Activated CD4-positive, CD25-positive, alpha-beta regulatory T cell (primary cell): ENCODE results near the gene ESYT2.

Experiments used
- DNase-seq, 4 experiments: peaks; one replicate each; lab custom pipeline; 2025; lab: John Stamatoyannopoulos, UW

ESYT2 gene

DNA sequence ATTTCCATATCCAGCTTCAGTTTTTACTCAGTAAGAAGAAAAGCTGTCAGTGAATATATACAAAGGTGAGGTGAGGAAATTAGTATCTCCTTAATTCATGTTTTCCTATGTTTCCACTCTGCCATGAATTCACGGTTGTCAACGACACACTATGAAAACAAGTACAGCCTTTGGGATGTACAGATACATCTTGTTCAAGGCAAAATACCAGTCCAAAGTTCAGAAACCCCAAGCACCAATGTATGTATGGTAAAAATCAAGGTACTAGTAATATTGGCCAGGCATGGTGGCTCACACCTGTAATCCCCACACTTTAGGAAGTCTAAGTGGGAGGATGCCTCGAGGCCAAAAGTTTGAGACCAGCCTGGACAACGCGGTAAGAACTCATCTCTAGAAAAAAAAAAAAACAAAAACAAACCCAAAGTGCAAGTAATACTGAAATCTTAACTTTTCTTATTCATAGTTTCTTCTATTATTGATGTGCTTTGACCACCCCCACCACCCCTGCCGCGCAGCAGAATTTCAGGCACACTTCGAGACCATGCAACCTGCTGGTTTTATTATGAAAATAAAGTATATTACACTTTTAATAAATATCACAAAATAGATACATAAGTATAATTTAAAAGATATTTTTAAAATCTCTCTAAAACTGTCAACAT is 3.5 kb downstream of the ESYT2 start:
- DNase-seq: no peak

DNA sequence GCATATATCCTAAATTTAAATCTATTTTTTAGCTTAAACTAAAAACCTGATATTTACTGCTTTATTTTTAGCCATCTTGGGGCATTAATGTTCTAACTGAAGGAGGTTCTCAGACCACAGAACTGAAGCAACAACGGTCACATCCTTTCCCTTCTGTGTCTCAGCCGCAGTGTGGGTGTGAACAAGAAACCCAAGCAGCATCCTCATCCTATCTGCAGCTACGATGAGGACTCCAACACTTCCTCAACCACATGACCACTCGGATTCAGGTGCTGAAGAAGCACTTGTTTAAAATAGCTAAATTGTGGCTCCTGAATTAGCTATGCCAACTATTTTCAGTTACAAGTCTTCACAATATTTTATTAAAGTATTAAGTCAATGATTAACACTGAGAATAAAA is 5.3 kb downstream of the ESYT2 start:
- peak in 2 of 4 experiments; percentile 25 to 38 for DNase-seq

DNA sequence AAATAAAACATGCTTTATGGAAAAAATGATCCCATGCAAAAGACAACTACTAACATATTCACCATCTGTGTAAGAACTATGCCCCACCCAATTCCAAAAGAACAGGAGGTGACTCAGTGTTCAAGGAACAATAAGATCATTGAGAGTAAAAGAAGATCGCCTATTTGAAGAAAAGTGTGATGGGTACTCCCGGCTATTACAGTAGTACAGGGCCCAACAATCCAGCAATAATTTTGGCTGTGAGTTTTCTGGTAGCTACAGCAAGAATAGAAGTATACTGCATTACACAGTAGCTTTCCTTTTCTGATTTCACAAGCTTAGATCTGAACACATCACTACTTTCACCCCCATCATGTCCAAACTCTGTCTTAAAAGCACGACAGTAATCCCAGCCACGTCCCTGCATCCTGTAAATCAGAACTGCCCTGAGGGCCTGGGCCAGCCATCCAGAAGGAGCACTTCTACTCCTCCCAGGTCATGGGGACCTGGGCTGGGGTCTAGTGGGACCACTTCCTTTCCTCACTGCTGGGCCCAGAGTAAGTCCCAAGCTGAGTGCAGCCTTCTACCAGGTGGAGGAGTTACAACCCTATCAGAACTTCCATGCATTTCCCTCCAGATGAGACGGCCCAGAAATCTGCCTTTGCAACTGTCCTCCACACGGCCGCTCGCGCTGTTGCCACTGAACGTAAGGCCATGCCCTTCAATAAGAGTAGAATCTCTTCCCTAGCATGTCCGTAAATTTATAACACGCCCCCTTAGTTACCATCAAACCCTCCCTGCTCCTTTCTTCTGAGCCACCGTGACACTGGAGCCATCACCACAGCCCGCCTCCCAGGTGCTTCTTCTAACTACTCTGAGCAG is 7.9 kb downstream of the ESYT2 start:
- DNase-seq: no peak

GRCh38 chr7:158820656-158821055 is 8.7 kb downstream of the ESYT2 start:
- no peak for DNase-seq

DNA sequence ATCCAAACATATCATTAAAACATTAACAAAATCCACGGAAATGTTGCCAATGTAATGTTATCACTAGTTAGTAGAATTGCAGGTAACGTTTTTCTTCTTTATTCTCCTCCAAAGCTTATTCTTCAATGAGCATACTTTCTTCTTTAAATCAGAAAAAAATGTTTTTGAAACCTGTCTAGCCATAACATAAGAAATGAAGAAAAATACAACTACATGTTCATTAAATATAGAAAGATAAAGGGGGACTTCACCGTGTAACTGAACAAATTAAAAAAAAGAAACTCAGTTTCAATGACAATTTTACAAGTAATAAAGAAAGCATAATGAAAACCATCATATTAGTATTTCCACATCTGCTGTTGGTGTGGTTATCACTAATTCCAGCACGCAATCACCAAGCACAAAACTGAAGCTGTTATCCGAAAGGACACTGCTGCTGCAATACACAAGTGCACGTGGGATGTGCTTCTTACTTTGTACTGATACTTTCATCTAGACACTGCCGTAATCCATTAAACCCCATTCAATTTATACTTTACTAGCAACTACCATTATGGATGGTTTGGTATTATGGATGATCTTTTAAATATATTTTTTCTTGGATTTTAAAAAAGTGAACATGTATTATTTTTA is 9.6 kb downstream of the ESYT2 start:
- DNase-seq: no peak

DNA sequence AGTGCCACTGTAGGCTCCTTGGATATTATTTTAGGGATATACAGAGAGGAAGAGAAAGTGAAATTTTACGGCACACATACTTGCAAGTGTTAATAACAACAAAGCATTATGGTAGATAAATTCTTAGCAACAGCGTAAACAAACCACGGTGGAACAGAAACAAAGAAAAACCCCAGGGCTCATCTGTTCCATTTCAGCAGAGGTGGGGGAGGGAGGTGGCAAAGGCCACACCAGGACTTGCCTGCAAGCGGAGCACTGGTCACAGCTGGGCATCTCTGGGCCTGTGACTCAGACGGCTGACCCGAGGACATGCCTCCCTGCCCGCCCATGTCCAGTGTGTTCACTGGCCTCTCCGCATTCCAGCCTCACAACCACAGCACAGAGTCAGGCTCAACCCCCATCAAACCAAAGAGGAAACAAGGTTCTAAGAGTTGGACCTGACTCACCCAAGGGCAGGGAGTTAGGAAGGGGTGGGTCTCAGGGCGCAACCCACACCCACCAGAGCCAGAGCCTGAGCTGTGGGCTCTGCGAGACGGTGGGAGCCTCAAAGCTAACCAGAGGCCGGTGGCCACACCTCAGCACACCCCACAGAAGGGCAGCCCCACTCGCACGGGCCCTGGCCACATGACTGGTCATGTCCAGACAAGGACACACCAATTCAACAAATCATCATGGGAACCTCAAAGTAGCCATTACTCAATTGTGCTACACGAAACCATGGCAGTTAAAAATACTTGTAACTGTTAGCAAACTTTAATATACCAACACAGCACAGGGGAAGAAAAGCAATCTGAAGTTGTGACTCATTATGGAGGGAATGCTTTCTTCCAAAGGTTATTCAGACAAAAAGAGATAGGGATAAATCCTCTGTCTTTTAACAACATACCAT is 10.7 kb downstream of the ESYT2 start:
- peak in 3 of 4 experiments; percentile 21 to 50 (median 37) for DNase-seq

DNA sequence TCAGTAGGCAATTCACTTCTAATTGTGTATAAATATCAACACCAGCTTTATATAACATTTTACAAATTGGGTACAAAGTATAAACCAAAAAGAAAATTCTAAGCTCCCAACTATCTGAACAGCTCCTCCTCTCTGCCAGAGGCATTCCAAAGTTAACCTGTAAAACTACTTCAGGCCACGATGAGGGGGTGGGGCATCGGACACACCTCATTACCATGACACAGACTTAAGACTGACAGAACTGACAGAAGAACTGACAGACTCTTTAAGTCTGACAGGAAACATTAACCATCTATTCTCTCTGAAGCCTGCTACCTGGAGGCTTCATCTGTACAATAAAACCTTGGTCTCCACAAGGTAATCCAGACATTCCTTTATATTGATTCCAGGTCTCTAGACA is 12.3 kb downstream of the ESYT2 start:
- no peak for DNase-seq

DNA sequence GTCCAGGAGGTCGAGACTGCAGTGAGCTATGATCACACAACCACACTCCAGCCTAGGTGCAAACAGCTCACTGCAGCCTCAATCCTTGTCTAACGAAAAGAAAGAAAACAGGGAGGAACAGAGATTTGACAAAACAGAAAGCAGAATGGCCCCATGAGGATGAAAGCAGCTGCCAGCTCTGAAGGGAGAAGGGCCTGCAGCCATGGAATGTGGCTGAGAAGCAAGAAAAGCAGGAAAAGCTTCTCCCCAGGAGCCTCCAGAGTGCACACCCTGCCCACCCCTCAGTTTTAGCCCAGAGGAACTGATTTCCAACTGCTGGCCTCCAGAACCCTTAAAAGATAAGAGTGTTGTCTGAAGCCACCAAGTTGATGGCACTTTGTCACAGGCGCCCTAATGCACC is 13.0 kb downstream of the ESYT2 start:
- no peak for DNase-seq

DNA sequence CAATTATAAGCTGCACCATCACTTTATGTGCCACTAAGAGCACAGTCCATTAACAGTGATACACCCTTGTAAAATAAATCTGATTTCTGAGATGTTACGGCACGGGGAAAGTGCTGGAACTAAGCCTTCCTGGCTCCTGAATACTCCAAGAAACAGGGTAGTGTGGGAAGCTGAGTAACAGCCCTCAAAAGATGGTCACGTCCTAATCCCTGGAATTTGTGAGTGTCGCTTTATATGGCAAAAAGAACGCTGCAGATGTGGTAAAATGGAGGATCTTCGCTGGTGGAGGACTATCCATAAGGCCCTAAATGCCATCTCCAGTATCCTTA is 13.5 kb downstream of the ESYT2 start:
- no peak for DNase-seq

DNA sequence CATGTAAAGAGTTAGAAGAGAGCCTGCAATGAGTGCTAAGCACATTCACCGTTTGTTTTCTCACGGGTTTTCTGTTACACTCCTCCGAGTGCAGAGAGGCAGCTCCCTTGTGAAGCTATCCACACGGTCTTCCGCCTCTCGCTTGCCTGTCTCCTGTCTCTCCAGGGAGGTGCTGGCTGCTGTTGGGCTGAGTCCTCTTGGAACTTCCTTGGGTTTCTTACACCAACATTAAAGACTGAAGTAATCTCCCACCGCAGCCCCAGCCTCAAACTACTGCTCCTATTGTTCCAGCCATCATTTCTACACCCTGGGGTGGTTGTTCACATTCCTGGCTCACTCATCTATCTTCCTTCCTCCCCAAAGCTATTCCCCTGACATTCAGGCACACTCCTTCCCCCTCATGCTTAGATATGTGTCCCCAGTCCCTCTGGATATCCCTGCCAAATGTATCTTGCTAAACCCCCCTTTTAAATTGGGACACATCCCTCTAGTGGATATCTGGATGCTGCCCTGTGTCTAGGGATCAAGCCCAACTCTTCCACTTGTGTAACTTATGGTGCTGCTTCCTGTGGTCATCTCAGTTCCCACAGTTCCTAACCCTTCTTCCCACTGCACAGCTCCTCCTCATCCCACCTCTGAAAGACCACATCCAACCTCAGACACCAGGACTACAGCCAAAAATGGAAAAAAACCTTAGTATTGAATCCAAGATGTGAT is 14.1 kb downstream of the ESYT2 start:
- DNase-seq: no peak

GRCh38 chr7:158814637-158815036 is 14.7 kb downstream of the ESYT2 start:
- DNase-seq: peak in 1 of 4 experiments; percentile 13

- peak in 2 of 4 experiments; percentile 53 to 68 for DNase-seq
Observed at GRCh38 chr7:158812684-158813083, 16.6 kb downstream of the ESYT2 start.

DNA sequence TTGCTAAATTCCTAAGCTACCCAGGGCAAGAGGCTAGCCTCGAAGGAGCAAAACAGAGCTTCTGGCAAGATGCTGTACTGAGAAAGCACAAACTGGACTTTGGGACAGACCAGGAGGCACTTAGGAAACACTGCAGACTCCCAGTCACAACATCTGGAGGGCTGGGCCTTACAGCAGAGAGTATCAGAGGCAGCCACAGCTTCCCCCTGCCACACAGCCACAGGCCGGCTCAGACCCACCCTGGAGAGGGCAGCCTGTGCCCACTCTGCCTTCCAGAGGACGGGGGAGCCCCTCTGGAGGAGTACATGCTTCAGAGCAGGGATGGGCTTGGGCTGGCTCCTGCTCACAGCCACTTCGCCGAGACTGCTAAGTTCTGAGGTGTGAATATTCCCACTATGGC is 17.4 kb downstream of the ESYT2 start:
- DNase-seq: no peak

DNA sequence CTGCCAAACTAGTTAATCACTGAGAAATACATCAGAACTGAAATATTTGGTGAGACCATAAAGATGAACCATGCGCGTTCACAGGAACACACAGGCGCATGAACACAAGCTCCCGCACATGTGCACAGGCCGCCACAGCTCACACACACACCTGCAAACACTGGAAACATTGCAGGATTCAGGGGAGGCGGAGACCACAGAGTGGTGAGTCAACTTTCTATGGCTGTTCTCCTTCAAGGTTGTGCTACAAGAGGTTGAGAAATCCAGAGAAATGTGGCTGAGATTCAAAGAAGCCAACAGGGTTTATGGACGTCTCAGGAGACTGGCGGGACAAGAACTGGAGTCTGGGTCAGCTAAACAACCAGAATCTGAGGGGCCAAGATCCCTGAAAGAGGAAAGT is 17.8 kb downstream of the ESYT2 start:
- no peak for DNase-seq

DNA sequence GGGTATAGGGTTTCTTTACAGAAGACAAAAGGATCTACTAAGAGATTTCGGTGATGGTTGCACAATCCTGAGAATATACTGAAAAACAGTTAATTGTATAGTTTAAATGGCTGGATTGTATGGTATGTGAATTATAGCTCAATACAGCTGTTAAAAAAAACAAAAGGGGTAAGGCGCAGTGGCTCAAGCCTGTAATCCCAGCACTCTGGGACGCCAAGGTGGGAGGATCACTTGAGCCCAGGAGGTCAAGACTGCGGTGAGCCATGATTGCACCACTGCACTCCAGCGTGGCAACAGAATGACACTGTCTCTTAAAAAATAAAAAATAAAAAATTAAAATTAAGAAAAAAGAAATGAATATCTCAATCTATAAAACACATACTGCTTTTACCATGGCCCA is 18.5 kb downstream of the ESYT2 start:
- DNase-seq: no peak

DNA sequence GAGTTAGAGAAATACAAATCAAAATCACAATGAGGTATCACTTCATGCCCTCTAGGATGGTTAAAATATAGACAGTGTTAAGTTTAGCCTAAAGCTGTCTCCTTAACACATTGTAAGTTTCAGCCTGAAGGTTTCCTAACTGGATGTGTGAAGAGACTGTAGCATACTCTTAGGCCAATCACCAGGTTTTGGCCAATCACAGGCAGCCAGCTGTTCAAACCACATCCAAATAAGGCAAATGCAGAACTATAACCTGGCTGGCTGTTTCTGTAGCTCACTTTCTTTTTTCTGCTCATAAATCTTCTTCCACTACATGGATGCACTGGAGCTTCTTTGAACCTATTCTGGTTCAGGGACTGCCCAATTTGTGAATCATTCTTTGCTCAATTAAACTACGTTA is 19.7 kb downstream of the ESYT2 start:
- no peak for DNase-seq

DNA sequence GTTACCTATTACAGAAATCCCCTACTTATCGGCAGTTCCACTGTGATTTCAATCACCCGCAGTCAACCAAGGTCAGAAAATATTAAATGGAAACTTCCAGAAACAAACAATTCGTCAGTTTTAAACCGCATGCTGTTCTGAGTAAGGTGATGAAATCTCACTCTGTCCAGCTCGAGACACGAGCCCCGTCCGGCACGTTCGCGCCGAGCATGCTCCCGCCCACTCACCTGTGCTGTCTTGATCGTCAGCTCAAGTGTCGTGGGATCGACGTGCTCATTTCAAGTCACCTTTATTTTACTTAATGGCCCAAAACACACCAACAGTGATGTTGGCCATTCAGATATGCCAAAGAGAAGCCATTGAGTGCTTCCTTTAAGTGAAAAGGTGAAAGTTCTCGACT is 21.2 kb downstream of the ESYT2 start:
- no peak for DNase-seq

GRCh38 chr7:158805937-158806336 is 23.4 kb downstream of the ESYT2 start:
- DNase-seq: no peak

GRCh38 chr7:158805414-158805813 is 23.9 kb downstream of the ESYT2 start:
- DNase-seq: no peak

GRCh38 chr7:158804335-158804734 is 25.0 kb downstream of the ESYT2 start:
- no peak for DNase-seq

GRCh38 chr7:158803367-158803969 is 25.8 kb downstream of the ESYT2 start:
- DNase-seq: no peak
